ENCODE results near the gene ZNF444. TPM values are rescaled to one million over a fixed set of nuclear protein-coding genes. Genes with fewer than 3 reads are reported as not detected.

The ZNF444 gene
- total RNA-seq, 1 donor from 2014 or later, result 28.7 TPM

GRCh38 chr19:56162258-56162657 lies 21.2 kb downstream of the ZNF444 start:
- intact Hi-C loops (cut with DNase I), result loop anchor here (5.0 kb wide), 1 partner anchor 70 kb away; no protein-coding TSS in a partner anchor

GRCh38 chr19:56163097-56163496 lies 22.0 kb downstream of the ZNF444 start:
- peaks cover 0 to 23% of the 10 kb centered on the region in 2 donors for H3K36me3 ChIP-seq
- no peak for DNase-seq (ENCODE audit: extremely low spot score in 2 of 2)
- H3K27ac ChIP-seq, result no peak overlapping the region
- TF ChIP-seq CTCF (IDR thresholded peaks at IDR 0.05) (no peak), POLR2A (IDR thresholded peaks at IDR 0.05) (no peak), POLR2AphosphoS5 (IDR thresholded peaks at IDR 0.05; ENCODE audit: insufficient read depth in 1 of 2, low read depth in 1 of 2) (no peak)
- intact Hi-C loops (cut with DNase I), result loop anchor here (5.0 kb wide), 1 partner anchor 71 kb away; no protein-coding TSS in a partner anchor
- H3K4me3 ChIP-seq, result no peak overlapping the region
- no peaks in the 10 kb centered on the region for H3K9me3 ChIP-seq
- H3K4me1 ChIP-seq, result no peaks in the 10 kb centered on the region
- H3K27me3 ChIP-seq, result no peaks in the 10 kb centered on the region

More at GRCh38 chr19:56162258-56162657, 21.2 kb downstream of the ZNF444 start:
- no peaks in the 10 kb centered on the region for H3K9me3 ChIP-seq
- no peak for DNase-seq (ENCODE audit: extremely low spot score in 2 of 2)
- no peak overlapping the region for H3K27ac ChIP-seq
- no peaks in the 10 kb centered on the region for H3K4me1 ChIP-seq
- H3K27me3 ChIP-seq, result no peaks in the 10 kb centered on the region
- H3K36me3 ChIP-seq, result peaks cover 0 to 23% of the 10 kb centered on the region in 2 donors
- TF ChIP-seq POLR2A (IDR thresholded peaks at IDR 0.05) (no peak), CTCF (IDR thresholded peaks at IDR 0.05) (no peak), POLR2AphosphoS5 (IDR thresholded peaks at IDR 0.05; ENCODE audit: insufficient read depth in 1 of 2, low read depth in 1 of 2) (no peak)
- H3K4me3 ChIP-seq, result no peak overlapping the region

GRCh38 chr19:56167064-56167578 lies 26.0 kb downstream of the ZNF444 start:
- no peak overlapping the region for H3K27ac ChIP-seq
- intact Hi-C loops (cut with DNase I), result no loop called here

GRCh38 chr19:56170261-56170660 lies 29.2 kb downstream of the ZNF444 start:
- intact Hi-C loops (cut with DNase I), result no loop called here
- Histone ChIP-seq H3K4me1 (no peaks in the 10 kb centered on the region), H3K4me3 (no peak overlapping the region), H3K27ac (no peak overlapping the region), H3K9me3 (no peaks in the 10 kb centered on the region), H3K27me3 (no peaks in the 10 kb centered on the region), H3K36me3 (no peaks in the 10 kb centered on the region)
- DNase-seq (ENCODE audit: extremely low spot score in 2 of 2), result no peak
- TF ChIP-seq POLR2AphosphoS5 (IDR thresholded peaks at IDR 0.05; ENCODE audit: insufficient read depth in 1 of 2, low read depth in 1 of 2) (no peak), CTCF (IDR thresholded peaks at IDR 0.05) (no peak), POLR2A (IDR thresholded peaks at IDR 0.05) (no peak)

More at GRCh38 chr19:56167064-56167578, 26.0 kb downstream of the ZNF444 start:
- no peaks in the 10 kb centered on the region for H3K27me3 ChIP-seq
- H3K4me3 ChIP-seq, result no peak overlapping the region
- H3K36me3 ChIP-seq, result no peaks in the 10 kb centered on the region
- H3K4me1 ChIP-seq, result no peaks in the 10 kb centered on the region
- no peak for TF ChIP-seq POLR2A (IDR thresholded peaks at IDR 0.05)
- TF ChIP-seq CTCF (IDR thresholded peaks at IDR 0.05), result no peak
- no peak for TF ChIP-seq POLR2AphosphoS5 (IDR thresholded peaks at IDR 0.05; ENCODE audit: insufficient read depth in 1 of 2, low read depth in 1 of 2)
- DNase-seq (ENCODE audit: extremely low spot score in 2 of 2), result no peak
- no peaks in the 10 kb centered on the region for H3K9me3 ChIP-seq

- intact Hi-C loops (cut with DNase I), result no loop called here
- TF ChIP-seq POLR2AphosphoS5 (IDR thresholded peaks at IDR 0.05; ENCODE audit: insufficient read depth in 1 of 2, low read depth in 1 of 2), result no peak
- TF ChIP-seq POLR2A (IDR thresholded peaks at IDR 0.05), result no peak
- TF ChIP-seq CTCF (IDR thresholded peaks at IDR 0.05), result no peak
These were observed 33.0 kb downstream of the ZNF444 start for GRCh38 chr19:56174086-56174485.

More at GRCh38 chr19:56174086-56174485, 33.0 kb downstream of the ZNF444 start:
- no peaks in the 10 kb centered on the region for H3K36me3 ChIP-seq
- no peaks in the 10 kb centered on the region for H3K27me3 ChIP-seq
- DNase-seq (ENCODE audit: extremely low spot score in 2 of 2), result no peak
- no peak overlapping the region for H3K4me3 ChIP-seq
- H3K4me1 ChIP-seq, result no peaks in the 10 kb centered on the region
- H3K9me3 ChIP-seq, result no peaks in the 10 kb centered on the region
- no peak overlapping the region for H3K27ac ChIP-seq
